Endodermal cell (in vitro differentiated cells): ENCODE measurements around the gene PCCA. TPM values are rescaled to one million over a fixed set of nuclear protein-coding genes. Genes with fewer than 3 reads are reported as not detected.

Experiments
- DNase-seq: peaks from one replicate; pipeline ENCODE4 v3.0.0-alpha.2; 2017
- H3K27ac ChIP-seq: 2 replicates; pipeline ENCODE4 v1.5.1; 2013; ENCODE audit warnings: mild to moderate bottlenecking, low read depth, low read length, moderate library complexity
- H3K27me3 ChIP-seq: 2 replicates; pipeline ENCODE4 v1.6.1; 2013; ENCODE audit warnings: mild to moderate bottlenecking, low read length, moderate library complexity; ENCODE audit not compliant: insufficient read depth, control insufficient read depth, poor library complexity, severe bottlenecking
- H3K36me3 ChIP-seq: 2 replicates; pipeline ENCODE4 v1.7.0; 2013; ENCODE audit warnings: mild to moderate bottlenecking, low read length, moderate library complexity; ENCODE audit not compliant: control insufficient read depth, insufficient read depth
- H3K4me1 ChIP-seq: one replicate; pipeline ENCODE4 v1.7.0; 2013; ENCODE audit warnings: low read length; ENCODE audit not compliant: control insufficient read depth, insufficient read depth
- H3K4me3 ChIP-seq: 2 replicates; pipeline ENCODE4 v1.5.1; 2013; ENCODE audit warnings: mild to moderate bottlenecking, low read length, moderate library complexity
- H3K9ac ChIP-seq: 2 replicates; pipeline ENCODE4 v1.6.1; 2013; ENCODE audit warnings: mild to moderate bottlenecking, low read length, moderate library complexity; ENCODE audit not compliant: poor library complexity, severe bottlenecking; ENCODE audit errors: extremely low read depth
- H3K9me3 ChIP-seq: 2 replicates; pipeline ENCODE4 v1.6.1; 2013; ENCODE audit warnings: mild to moderate bottlenecking, low read length, moderate library complexity; ENCODE audit not compliant: control insufficient read depth
- H3K27ac Mint-ChIP-seq: 2 replicates; pipeline ENCODE4 v1.8.0; 2020; ENCODE audit warnings: mixed read lengths
- H3K27me3 Mint-ChIP-seq: 2 replicates; pipeline ENCODE4 v1.8.0; 2021; ENCODE audit warnings: mild to moderate bottlenecking, mixed read lengths; ENCODE audit not compliant: insufficient read depth
- H3K36me3 Mint-ChIP-seq: 2 replicates; pipeline ENCODE4 v1.8.0; 2020; ENCODE audit warnings: low read depth, mixed read lengths
- H3K4me1 Mint-ChIP-seq: 2 replicates; pipeline ENCODE4 v1.8.0; 2020; ENCODE audit warnings: mixed read lengths
- H3K4me3 Mint-ChIP-seq: 2 replicates; pipeline ENCODE4 v1.8.0; 2020; ENCODE audit warnings: mild to moderate bottlenecking, moderate library complexity, mixed read lengths
- H3K9me3 Mint-ChIP-seq: 2 replicates; pipeline ENCODE4 v1.8.0; 2020; ENCODE audit warnings: mild to moderate bottlenecking, mixed read lengths
- CTCF ChIP-seq: fragments of 200-600 bp; sonication (generic); conservative IDR thresholded peaks from 2 replicates; pipeline ENCODE4 v1.5.0; 2021; ENCODE audit warnings: antibody characterized with exemption, mild to moderate bottlenecking
- WGBS, 2 experiments: methylation state at CpG; one replicate each; pipeline versions ENCODE4 v1.1.5 to v1.1.7; 2013; ENCODE audit warnings: missing lambda C conversion rate in 2 of 2, mixed read lengths in 1 of 2; ENCODE audit not compliant: insufficient coverage in 1 of 2, insufficient read length in 1 of 2; 5-methylcytosine and 5-hydroxymethylcytosine counted together
- total RNA-seq, 2 donors: library from RNA; stranded (reverse); fragmentation: NEBNext Ultra II Directional in 1 of 2; extraction: Animal tissue kit (Norgen Biotek cat#: 25700) in 1 of 2; gene quantifications; 2 replicates in 1 of 2; 3 replicates in 1 of 2; pipeline ENCODE4 v1.2.1, GENCODE V29; 2021

Gene PCCA
- total RNA-seq, 2 donors from 2014 or later: 60.2 to 67.2 TPM

- no peaks in the 10 kb centered on the region for H3K36me3 ChIP-seq
- H3K9me3 ChIP-seq: no peaks in the 10 kb centered on the region
- TF ChIP-seq CTCF: no peak
- H3K27ac ChIP-seq: no peak overlapping the region
- WGBS, 2 experiments: 93 to 94% methylated on average over 7 to 20 of the region's 21 CpGs
- Mint-ChIP-seq H3K27me3 (no peaks in the 10 kb centered on the region), H3K9me3 (no peaks in the 10 kb centered on the region), H3K4me3 (no peak overlapping the region), H3K27ac (no peak overlapping the region), H3K36me3 (no peaks in the 10 kb centered on the region), H3K4me1 (no peaks in the 10 kb centered on the region)
- H3K9ac ChIP-seq: no peak overlapping the region
- no peaks in the 10 kb centered on the region for H3K27me3 ChIP-seq
- H3K4me3 ChIP-seq: no peak overlapping the region
- peak; percentile 45 for DNase-seq
- no peaks in the 10 kb centered on the region for H3K4me1 ChIP-seq
Measured at GRCh38 chr13:100546713-100547405, 458.0 kb downstream of the PCCA start.

GRCh38 chr13:100547791-100548201 is 458.9 kb downstream of the PCCA start:
- Histone ChIP-seq H3K9ac (no peak overlapping the region), H3K36me3 (no peaks in the 10 kb centered on the region), H3K4me3 (no peak overlapping the region), H3K27me3 (no peaks in the 10 kb centered on the region), H3K27ac (no peak overlapping the region), H3K4me1 (peaks cover 6% of the 10 kb centered on the region), H3K9me3 (no peaks in the 10 kb centered on the region)
- no peaks in the 10 kb centered on the region for H3K36me3 Mint-ChIP-seq
- H3K9me3 Mint-ChIP-seq: no peaks in the 10 kb centered on the region
- DNase-seq: no peak
- H3K27me3 Mint-ChIP-seq: no peaks in the 10 kb centered on the region
- H3K4me1 Mint-ChIP-seq: peaks cover 6% of the 10 kb centered on the region
- WGBS, 2 experiments: 93% methylated on average over 9 of the region's 9 CpGs
- peak overlapping the region; percentile 35 for H3K27ac Mint-ChIP-seq
- no peak for TF ChIP-seq CTCF
- no peak overlapping the region for H3K4me3 Mint-ChIP-seq

GRCh38 chr13:100549316-100549715 is 460.4 kb downstream of the PCCA start:
- Histone ChIP-seq H3K9me3 (no peaks in the 10 kb centered on the region), H3K4me1 (peaks cover 6% of the 10 kb centered on the region), H3K4me3 (no peak overlapping the region), H3K27me3 (no peaks in the 10 kb centered on the region), H3K27ac (no peak overlapping the region), H3K9ac (no peak overlapping the region), H3K36me3 (no peaks in the 10 kb centered on the region)
- no peak for TF ChIP-seq CTCF
- Mint-ChIP-seq H3K4me1 (peaks cover 6% of the 10 kb centered on the region), H3K4me3 (no peak overlapping the region), H3K9me3 (no peaks in the 10 kb centered on the region), H3K27me3 (no peaks in the 10 kb centered on the region), H3K36me3 (no peaks in the 10 kb centered on the region), H3K27ac (no peak overlapping the region)
- DNase-seq: peak; percentile 41
- 96 to 100% methylated on average over 5 to 9 of the region's 9 CpGs for WGBS, 2 experiments
